Neural crest cell (in vitro differentiated cells): ENCODE measurements around the gene COX4I1. TPM values are rescaled to one million over a fixed set of nuclear protein-coding genes. Genes with fewer than 3 reads are reported as not detected.

Source experiments
- DNase-seq: peaks from one replicate; pipeline ENCODE4 v3.0.0; 2021; ENCODE audit warnings: low read depth, mixed read lengths, low spot score
- H3K27ac Mint-ChIP-seq: one replicate; pipeline ENCODE4 v1.8.0; 2021; ENCODE audit warnings: mild to moderate bottlenecking, mixed read lengths; ENCODE audit not compliant: unreplicated experiment
- H3K27me3 Mint-ChIP-seq: 2 replicates; pipeline ENCODE4 v1.8.0; 2021; ENCODE audit warnings: low read depth, mild to moderate bottlenecking, mixed read lengths
- H3K36me3 Mint-ChIP-seq: 2 replicates; pipeline ENCODE4 v1.8.0; 2021; ENCODE audit warnings: low read depth, mild to moderate bottlenecking, mixed read lengths
- H3K4me1 Mint-ChIP-seq: 2 replicates; pipeline ENCODE4 v1.8.0; 2021; ENCODE audit warnings: mixed read lengths
- H3K4me3 Mint-ChIP-seq: one replicate; pipeline ENCODE4 v1.8.0; 2021; ENCODE audit warnings: mild to moderate bottlenecking, mixed read lengths
- H3K9me3 Mint-ChIP-seq: 2 replicates; pipeline ENCODE4 v1.8.0; 2021; ENCODE audit warnings: mixed read lengths
- total RNA-seq: library from RNA; stranded (reverse); gene quantifications from 2 replicates; pipeline ENCODE4 v1.2.1, GENCODE V29; 2021
- TF ChIP-seq, protein P1 (sequence below): fragments of 200-600 bp; sonication (generic); conservative IDR thresholded peaks from 2 replicates; pipeline ENCODE4 v1.5.0; 2021; ENCODE audit warnings: antibody characterized with exemption, mild to moderate bottlenecking

COX4I1 gene
- total RNA-seq, 1 donor from 2014 or later, result 434 TPM

DNA sequence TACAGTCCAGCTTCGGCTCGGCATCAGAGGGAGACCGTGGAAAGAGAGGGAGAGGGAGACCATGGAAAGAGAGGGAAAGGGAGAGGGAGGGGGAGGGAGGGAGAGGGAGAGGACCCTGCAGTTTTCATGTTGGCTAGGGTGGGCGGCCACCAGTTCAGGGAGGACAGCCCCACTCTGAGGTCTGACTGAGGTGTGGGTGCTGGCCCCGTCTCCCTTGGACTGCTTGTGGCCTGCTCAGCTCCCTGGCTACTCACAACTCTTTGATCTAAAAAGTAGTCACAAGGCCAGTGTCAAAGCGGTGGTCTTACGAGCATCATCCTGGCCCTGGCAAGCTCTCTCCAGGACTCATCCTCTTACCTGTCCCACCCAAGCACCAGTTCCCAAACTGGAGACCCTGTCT, 9.4 kb downstream of the COX4I1 start:
- H3K4me3 Mint-ChIP-seq, result no peak overlapping the region
- no peaks in the 10 kb centered on the region for H3K9me3 Mint-ChIP-seq
- peaks cover 20% of the 10 kb centered on the region for H3K36me3 Mint-ChIP-seq

DNA sequence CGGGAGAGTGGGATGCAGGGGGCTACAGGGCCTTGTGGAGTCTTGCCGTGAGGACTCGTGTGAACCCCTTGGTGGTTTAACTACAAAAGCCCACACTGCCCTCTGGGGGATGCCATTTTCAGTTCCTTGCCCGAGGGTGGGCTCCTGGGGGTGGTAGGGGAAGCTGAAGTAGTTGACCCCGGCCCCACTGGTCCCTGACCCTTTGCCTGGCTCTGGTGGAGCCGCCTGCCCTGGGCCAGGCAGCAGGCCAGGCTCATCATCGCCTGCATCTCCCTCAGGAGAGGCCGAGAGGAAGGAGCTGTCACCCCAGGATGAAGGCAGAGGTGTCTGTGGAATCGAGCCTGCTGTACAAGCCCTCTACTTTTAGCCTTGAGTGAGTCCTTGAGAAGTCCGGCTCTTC, 10.2 kb downstream of the COX4I1 start:
- Mint-ChIP-seq H3K36me3 (peaks cover 18% of the 10 kb centered on the region), H3K4me3 (no peak overlapping the region), H3K4me1 (no peaks in the 10 kb centered on the region), H3K27me3 (peaks cover 27% of the 10 kb centered on the region), H3K9me3 (no peaks in the 10 kb centered on the region), H3K27ac (no peak overlapping the region)
- TF ChIP-seq, protein P1, sequence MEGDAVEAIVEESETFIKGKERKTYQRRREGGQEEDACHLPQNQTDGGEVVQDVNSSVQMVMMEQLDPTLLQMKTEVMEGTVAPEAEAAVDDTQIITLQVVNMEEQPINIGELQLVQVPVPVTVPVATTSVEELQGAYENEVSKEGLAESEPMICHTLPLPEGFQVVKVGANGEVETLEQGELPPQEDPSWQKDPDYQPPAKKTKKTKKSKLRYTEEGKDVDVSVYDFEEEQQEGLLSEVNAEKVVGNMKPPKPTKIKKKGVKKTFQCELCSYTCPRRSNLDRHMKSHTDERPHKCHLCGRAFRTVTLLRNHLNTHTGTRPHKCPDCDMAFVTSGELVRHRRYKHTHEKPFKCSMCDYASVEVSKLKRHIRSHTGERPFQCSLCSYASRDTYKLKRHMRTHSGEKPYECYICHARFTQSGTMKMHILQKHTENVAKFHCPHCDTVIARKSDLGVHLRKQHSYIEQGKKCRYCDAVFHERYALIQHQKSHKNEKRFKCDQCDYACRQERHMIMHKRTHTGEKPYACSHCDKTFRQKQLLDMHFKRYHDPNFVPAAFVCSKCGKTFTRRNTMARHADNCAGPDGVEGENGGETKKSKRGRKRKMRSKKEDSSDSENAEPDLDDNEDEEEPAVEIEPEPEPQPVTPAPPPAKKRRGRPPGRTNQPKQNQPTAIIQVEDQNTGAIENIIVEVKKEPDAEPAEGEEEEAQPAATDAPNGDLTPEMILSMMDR, result no peak
- no peak for DNase-seq

More for the DNA sequence above, 9.4 kb downstream of the COX4I1 start:
- TF ChIP-seq, protein P1, result no peak
- no peak for DNase-seq
- no peaks in the 10 kb centered on the region for H3K4me1 Mint-ChIP-seq
- peaks cover 21% of the 10 kb centered on the region for H3K27me3 Mint-ChIP-seq
- no peak overlapping the region for H3K27ac Mint-ChIP-seq

- peaks cover 33% of the 10 kb centered on the region for H3K27me3 Mint-ChIP-seq
- H3K36me3 Mint-ChIP-seq, result peaks cover 14% of the 10 kb centered on the region
- H3K9me3 Mint-ChIP-seq, result no peaks in the 10 kb centered on the region
- H3K4me1 Mint-ChIP-seq, result no peaks in the 10 kb centered on the region
- H3K4me3 Mint-ChIP-seq, result no peak overlapping the region
- H3K27ac Mint-ChIP-seq, result no peak overlapping the region
- DNase-seq, result no peak
- TF ChIP-seq, protein P1, result no peak
These were observed 10.7 kb downstream of the COX4I1 start for GRCh38 chr16:85810097-85810741.

GRCh38 chr16:85810742-85811115, 11.2 kb downstream of the COX4I1 start:
- H3K9me3 Mint-ChIP-seq, result no peaks in the 10 kb centered on the region
- H3K27me3 Mint-ChIP-seq, result peaks cover 36% of the 10 kb centered on the region
- DNase-seq, result no peak
- H3K4me3 Mint-ChIP-seq, result no peak overlapping the region
- TF ChIP-seq, protein P1, result no peak
- H3K4me1 Mint-ChIP-seq, result no peaks in the 10 kb centered on the region
- no peak overlapping the region for H3K27ac Mint-ChIP-seq
- peaks cover 11% of the 10 kb centered on the region for H3K36me3 Mint-ChIP-seq

- no peak overlapping the region for H3K4me3 Mint-ChIP-seq
- H3K27ac Mint-ChIP-seq, result no peak overlapping the region
- DNase-seq, result no peak
- peaks cover 36% of the 10 kb centered on the region for H3K27me3 Mint-ChIP-seq
- H3K9me3 Mint-ChIP-seq, result no peaks in the 10 kb centered on the region
- TF ChIP-seq, protein P1, result no peak
- H3K36me3 Mint-ChIP-seq, result no peaks in the 10 kb centered on the region
- no peaks in the 10 kb centered on the region for H3K4me1 Mint-ChIP-seq
These were observed 12.7 kb downstream of the COX4I1 start for GRCh38 chr16:85812031-85812807.
